GM20431 (cell line): ENCODE measurements around the gene CUL5.
"Not testable (repeated sequence)": the region's sequence is repeated elsewhere in the genome, so short reads cannot be mapped to it uniquely, and the experiment has no call there.

Experiments used
- in situ Hi-C: fragments of 300-500 bp; cut with MseI, MboI; formaldehyde crosslinking; loops from one replicate; pipeline ENCODE4 v1.15.0; 2020; ENCODE audit warnings: low sequenced_read_pairs; ENCODE audit not compliant: unreplicated experiment

Gene CUL5

DNA sequence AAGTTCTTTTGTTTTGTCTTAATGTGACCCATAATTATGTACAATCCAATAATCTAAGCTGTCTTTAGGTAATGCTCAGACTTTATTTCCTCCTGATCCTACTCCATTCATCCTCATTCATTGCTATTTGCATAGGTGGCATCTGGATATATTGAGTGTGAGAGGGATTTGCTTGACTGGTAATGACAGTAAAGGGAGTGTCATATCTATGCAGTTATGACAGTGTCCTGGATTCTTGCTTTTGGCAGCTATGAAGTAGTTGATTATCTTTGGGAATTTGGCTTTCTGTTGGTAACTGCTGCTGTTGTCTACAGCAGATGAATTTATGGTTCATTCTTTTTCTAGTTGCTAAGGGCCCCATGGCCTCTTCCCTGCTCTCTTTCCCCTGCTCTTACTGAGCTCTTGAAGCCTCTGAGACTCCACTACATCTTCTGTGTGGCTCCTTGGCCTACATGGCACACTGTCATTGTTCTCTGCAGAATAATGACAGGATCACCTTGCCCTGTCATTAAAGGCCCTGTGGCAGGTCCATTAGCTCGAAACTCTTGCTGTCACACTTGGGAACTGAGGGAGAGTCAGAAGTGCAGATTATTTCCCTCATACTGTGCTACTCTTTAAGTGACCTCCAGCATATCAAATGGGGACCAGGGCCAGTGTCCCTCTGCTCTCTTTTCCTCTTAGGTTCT, 92.5 kb downstream of the CUL5 start:
- in situ Hi-C loops: no loop called here

DNA sequence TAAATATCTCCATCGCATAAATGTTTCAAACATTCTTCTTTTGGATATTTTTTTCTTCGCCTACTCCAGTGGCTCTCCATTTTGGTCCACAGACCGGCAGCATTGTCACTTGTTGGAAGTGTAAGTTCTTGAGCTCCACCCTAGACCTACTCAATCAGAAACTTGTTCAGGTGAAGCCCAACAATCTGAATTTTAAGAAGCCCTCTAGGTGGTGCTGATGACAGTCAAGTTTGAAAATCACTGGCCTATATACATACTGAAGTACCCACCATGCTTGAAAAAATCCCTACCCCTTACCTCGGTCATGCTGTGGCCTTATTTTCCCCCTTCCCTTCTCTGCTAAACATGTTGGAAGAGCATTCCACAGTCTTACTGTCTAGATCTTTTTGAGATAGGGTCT, 102.4 kb downstream of the CUL5 start:
- in situ Hi-C loops: no loop called here

DNA sequence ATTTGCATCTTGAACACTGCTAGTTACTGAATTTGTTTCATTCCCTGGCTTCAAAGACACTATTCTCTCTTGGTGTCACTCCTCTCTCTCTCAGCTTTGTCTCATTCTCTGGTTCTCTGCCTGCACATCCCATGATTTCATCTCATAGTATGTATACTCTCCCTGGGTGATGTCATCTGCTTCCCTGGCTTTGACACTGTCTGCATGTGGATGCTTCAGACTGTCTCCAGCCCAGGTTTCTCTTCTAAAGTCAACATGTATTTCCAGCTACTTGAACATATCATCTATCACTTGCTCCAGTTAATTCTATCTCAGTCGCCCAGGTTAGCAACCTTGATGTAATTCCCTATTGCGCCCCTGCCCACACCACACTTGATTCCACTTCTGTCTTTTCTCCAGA, 103.4 kb downstream of the CUL5 start:
- in situ Hi-C loops: no loop called here

DNA sequence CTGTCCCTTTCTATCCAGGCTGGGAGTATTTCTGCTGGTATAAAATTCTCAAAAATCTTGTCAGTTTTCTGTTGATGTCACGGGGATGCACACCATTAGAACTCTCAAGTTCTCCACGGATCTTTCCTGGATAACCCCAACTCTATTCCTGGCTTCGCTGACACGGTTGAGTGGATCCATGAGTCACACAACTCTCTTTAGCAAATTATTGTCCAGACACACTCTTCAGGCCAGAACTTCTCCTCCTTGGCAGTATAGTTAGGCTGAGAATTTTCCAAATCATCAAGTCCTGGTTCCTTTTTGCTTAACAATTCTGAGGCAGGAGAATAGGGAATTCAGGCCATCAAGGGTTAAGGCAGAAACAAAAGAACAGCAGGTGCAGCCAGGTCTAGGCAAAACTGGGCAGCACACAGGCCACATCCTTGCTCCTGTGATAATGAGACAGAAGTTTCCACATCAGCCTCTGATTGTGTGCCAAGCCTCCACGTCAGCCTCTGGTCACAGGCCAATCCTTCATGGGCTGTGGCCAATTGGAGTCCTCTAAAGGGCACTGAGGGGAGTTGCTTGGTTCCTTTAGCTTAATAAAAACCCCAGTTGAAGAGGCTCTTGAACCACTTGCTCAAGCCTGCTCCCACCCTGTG, 106.9 kb downstream of the CUL5 start:
- in situ Hi-C loops: no loop called here

DNA sequence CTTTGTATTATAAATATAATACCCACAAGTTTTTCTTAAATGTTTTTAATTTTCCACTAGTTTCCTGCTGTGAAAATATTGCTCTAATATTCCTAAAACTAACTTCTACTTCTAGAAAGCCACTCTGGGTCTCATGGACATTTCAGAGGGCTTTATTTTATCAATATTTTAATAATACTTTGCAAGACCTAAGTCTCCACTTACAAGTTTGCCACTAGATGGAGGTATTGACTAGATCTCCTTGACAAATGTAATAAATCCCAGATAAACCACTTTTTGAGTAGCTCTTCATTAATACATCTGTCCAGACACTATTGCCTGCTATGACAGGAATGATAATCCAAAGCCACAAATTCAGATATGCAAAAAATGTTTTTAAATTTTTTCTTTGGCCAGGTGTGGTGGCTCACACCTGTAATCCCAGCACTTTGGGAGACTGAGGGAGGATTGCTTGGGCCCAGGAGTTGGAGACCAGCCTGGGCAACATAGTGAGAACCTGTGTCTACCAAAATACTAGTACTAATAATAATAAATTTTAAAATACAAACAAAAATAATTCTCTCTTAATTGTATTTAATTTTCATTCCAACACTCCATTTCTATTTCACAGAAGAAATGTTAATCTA, 109.2 kb downstream of the CUL5 start:
- in situ Hi-C loops: no loop called here

DNA sequence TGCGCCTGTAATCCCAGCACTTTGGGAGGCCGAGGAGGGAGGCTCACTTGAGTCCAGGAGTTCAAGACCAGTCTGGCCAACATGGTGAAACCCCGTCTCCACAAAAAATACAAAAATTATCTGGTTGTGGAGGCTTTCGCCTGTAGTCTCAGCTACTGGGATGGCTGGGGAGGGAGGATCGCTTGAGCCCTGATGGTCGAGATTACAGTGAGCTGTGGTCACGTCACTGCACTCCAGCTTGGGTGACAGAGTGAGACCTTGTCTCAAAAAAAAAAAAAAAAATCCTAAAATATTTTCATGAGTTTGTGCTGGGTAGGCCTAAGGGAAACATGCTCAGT, 112.2 kb downstream of the CUL5 start:
- in situ Hi-C loops: not testable (repeated sequence)

DNA sequence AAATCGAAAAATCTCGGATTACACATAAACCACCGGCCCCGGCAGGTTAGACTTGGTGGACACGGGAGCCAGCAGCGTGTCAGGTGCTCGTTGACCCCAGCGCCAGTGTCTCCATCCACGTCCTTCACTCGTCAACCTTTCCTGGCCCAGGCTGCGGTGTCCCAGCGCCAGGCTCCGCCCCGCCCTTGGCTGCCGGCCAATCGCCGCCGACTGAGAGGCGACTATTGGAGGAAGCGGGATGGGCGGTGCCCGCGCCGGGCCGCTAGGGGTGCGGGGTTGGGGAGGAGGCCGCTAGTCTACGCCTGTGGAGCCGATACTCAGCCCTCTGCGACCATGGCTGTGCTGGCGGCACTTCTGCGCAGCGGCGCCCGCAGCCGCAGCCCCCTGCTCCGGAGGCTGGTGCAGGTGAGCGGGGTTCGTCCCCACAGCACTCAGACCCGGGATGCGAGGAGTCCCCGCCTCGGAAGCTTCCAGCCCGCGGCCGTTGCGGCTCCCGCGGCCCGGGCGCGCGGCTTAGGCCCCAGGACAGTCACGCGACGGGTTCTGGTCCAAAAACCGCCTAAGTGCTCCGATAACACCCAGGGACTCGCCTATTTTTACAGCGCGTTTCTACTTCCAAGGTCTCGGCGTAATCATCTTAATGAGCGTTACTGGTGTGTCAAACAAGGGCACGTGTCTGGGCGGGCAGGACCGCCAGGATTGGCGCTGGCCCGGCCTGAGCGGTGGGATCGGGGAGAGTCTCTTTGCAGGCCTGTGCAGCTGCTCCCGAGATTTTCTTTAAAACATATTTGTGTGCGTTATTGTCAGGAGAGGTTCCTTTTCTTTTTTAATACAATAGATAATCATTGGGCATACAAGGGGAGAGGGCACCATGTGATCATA, 112.8 kb downstream of the CUL5 start, which contains the start of gene ACAT1:
Gene ACAT1 (plus strand): TSS at position 294 of the 882 bp plus-strand sequence. CDS start 40 bp downstream, at position 334.
- in situ Hi-C loops: no loop called here

DNA sequence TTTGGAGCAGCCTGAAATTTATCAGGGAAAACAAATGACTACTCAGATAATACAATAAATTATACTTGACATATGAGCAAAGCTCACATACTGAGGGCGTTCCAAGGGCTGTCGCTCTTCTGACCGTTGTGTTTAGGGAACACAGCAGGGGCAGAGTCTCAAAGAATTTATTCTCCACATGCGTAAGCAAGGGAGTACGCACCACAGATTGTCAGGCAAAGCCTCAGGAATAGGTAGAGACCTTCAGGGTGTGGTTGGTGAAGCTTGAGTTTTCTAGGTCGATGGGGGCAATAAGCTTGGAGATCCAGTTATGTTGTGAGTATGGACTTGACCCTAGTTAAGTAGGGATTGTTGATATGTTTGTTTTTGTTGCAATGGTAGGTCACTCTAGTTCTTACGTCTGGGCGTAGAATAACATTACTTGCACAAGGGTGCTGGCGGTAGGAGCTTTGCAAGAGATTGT, 113.5 kb downstream of the CUL5 start:
- in situ Hi-C loops: no loop called here

DNA sequence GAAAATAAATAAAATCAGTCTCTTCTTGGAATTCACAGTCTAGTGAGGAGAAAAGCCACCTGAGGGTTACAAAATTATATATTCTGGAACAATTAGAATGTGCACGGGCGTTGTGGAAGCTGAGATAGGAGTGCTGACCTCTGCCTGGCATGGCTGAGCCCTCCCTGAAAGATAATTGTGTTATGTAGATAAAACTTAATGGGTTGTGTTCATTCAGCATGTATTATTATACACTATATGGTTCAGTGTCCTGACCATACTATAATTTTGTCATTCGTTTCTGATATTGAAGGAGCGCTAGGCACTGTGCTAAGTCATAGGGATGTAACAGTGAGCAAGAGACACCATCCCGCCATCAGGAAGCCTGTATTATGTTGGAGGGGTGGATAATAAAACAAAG, 116.4 kb downstream of the CUL5 start:
- in situ Hi-C loops: no loop called here

DNA sequence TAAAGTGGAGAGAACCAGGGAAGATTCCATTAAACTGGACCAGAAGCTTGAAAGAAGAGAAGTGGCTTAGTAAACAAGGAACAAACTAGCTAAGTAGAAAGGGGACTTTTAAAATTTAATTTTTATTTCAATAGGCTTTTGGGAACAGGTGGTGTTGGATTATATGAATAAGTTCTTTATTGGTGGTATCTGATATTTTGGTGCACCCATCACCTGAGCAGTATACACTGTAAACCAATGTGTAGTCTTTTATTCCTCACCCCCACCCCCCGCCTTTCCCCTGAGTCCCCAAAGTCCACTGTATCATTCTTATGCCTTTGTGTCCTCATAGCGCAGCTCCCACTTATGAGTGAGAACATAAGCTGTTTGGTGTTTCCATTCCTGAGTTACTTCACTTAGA, 120.1 kb downstream of the CUL5 start:
- in situ Hi-C loops: no loop called here

DNA sequence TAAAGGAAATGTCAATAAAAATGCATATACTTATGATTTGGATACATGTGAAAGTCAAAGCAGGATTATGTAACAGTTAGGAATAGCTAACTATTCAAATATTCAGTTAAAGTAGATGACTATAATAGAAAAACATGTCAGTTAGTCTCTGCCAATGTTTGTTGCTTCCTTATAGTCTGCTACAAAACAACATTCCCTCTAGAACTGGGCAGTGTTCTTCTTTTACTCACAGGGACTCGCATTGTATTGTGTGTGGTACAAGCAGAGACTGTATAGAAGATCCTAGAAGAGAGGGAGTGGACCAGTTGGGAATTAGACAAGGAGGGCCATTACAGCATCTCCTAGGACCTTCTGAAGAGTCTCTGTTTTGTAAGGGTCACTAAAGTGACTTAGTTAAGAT, 123.3 kb downstream of the CUL5 start:
- in situ Hi-C loops: no loop called here

DNA sequence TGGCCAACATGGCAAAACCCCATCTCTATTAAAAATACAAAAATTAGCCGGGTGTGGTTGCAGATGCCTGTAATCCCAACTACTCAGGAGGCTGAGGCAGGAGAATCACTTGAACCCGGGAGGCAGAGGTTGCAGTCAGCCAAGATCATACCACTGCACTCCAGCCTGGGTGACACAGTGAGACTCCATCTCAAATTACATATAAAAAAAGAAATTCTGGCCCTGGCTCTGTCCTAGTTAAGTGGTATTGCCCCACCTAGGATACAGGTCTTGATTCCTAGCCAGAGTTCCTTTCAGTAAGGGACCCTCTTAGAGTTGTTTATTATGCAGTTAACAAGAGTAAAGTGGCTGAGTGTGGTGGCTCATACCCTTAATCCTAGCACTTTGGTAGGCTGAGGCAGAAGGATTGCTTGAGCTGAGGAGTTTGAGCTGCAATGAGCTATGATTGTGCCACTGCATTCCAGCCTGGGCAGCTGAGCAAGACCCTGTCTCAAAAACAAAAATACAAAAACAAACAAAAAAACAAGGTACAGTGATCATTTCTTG, 124.4 kb downstream of the CUL5 start:
- in situ Hi-C loops: not testable (repeated sequence)

DNA sequence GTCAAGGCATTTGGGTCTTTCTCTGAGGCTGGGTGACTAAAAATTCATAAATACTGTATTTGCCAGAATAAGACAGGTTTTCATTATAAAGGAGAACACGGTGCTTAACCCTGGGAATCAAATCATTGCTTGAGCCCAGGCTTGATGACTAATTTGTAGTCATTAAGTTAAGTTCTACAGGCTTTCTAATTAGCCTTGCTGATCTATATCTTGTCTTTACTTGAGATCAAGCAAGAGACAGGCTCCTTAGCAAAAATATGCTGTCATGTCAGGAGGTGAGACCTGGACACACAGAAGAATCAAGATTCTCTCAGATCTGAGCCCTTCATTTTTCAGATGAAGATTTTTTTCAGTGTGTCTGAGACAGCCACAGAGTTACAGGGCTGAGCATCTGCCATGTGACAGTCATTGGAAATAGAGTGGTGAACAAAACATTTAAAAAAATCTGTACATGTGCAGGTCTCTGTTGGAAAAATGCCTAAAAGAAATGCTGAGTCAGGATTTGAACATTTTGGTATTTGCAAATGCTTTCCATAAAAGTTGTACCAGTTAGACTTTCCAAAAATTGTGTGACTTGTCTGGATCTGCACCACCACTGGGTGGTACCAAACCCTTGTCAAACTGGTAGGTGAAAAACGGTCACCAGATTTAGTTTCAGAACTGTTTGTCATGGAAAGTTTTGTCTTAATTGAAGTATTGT, 127.3 kb downstream of the CUL5 start:
- in situ Hi-C loops: no loop called here

DNA sequence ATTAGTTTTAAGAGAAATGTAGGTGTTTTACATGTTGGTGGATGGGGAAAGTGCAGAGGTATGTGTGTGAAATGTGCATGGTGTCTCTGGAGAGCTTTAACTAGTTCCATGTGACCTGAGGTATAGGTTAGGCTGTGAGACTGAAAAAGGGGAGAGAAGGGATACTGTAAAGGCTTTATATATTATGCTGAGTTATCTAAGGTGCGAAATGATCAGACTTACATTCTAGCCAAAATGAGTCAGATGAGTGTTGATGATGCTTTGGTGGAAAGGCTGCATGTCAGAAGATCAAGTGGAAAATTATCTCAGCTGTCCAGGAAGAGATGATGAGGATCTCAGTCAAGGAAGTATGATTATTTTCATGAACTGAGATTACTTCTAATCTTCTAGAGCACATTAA, 128.5 kb downstream of the CUL5 start:
- in situ Hi-C loops: no loop called here

DNA sequence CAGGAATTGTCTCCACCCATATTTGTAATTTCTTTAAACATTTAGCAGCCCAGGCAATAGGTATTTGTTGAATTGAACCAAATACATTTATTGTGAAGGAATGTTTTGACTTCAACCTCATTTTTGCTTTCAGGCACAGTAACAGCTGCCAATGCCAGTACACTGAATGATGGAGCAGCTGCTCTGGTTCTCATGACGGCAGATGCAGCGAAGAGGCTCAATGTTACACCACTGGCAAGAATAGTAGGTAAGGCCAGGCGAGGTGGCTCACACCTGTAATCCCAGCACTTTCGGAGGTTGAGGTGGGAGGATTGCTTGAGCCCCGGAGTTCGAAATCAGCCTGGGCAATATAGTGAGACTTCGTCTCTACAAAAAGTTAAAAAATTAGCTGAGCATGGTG, 133.6 kb downstream of the CUL5 start:
- in situ Hi-C loops: no loop called here

DNA sequence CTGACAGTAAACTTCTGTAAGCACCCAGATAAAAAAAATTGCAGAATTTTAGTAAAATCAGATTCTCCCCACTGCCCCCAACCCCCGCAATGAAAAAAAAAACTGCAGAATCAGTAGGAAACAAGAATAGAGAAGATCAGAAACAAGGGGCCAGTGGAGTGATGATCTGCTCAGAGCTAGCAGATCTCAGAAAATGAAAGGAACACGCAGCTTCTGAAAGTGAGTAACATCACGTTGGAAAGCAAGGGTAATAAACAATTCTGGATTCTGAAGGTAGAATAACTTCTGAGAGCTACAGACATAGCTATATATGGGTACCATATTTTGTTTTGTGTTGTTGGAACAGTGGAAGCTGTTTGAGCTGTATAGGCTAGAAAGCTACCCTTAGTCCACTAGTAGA, 135.9 kb downstream of the CUL5 start:
- in situ Hi-C loops: no loop called here

DNA sequence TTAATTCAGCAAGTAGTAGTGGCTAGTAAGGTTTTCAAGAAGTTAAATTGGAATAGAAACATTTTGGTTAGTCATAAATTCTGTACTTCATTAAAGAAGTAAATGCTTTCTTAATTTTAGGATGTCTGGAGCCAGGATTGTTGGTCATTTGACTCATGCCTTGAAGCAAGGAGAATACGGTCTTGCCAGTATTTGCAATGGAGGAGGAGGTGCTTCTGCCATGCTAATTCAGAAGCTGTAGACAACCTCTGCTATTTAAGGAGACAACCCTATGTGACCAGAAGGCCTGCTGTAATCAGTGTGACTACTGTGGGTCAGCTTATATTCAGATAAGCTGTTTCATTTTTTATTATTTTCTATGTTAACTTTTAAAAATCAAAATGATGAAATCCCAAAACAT, 138.5 kb downstream of the CUL5 start:
- in situ Hi-C loops: no loop called here

DNA sequence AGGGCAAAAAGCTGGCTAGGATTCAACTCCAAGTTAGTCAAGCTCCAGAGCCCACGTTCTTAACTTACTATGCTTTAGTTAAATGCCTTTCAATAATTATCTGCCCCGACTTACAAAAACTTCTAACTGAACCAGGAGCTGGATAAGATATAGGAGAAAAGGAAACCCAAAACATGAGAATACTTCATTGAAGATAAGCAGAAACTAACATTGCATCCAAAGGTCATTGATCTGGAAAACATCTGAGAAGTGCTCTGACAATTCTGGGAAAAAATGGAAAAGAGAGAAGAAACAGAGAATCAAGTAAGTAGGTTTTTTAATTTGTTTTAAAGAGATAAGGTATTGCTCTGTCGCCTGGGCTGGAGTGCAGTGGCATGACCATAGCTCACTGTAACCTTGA, 139.9 kb downstream of the CUL5 start:
- in situ Hi-C loops: no loop called here

DNA sequence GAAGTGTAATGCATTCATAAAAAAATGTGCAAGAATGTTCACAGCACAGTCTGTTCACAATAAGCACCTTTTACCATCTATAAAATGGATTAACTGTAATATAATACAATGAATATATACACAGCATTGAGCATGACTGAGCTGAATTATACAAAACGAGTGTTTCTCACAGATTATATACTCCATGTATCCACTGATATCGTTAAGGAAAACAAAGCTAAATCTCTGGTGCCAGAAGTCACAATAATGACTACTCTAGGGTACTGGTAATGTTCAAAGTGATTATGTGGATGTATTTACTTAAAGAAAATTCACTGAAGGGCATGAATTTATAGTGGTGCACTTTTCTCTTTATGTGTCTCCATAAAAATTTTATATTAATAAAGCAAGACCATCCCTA, 145.9 kb downstream of the CUL5 start:
- in situ Hi-C loops: no loop called here
